Ovary (tissue), 3 donors: ENCODE results near the gene RYR3.

Source experiments
- EP300 ChIP-seq: sonication (generic); formaldehyde crosslinking; IDR thresholded peaks from one replicate; pipeline ENCODE4 v1.6.1; 2017; ENCODE audit warnings: antibody characterized with exemption
- POLR2A ChIP-seq: fragments of 450-650 bp; IDR thresholded peaks from one replicate; pipeline ENCODE4 v1.6.1; 2017; ENCODE audit warnings: antibody characterized with exemption, mild to moderate bottlenecking, moderate library complexity
- TF ChIP-seq, protein P1 (sequence below), 3 donors: fragments of 450-650 bp in 2 of 3; fragments of 200-600 bp in 1 of 3; IDR thresholded peaks; one replicate each; pipeline versions ENCODE4 v1.5.1 to v1.8.0; 2016 to 2022; ENCODE audit warnings: antibody characterized with exemption in 3 of 3, mild to moderate bottlenecking in 1 of 3
- donor health status: DM: no; HTN: no; CAD: no.

DNA sequence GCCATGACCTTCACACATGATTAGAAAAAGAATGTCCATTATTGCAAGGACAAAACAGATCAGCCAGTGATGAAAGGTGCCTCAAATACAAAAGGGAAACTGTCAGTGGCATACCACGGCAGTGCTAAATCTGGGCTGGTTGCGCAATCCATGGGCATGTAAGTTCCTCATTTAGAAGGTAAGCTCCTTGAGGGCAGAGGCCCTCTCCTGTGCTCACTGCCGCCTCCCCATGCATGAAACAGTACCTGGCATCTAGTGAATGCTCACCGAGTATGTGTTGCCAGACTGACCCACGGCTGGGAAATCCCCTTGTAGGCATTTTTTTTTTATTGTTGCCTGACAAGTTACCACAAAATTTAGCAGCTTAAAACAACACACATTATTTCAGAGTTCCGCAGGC, 345.4 kb downstream of the RYR3 start:
- TF ChIP-seq EP300 (no peak), POLR2A (no peak)
- TF ChIP-seq, protein P1, sequence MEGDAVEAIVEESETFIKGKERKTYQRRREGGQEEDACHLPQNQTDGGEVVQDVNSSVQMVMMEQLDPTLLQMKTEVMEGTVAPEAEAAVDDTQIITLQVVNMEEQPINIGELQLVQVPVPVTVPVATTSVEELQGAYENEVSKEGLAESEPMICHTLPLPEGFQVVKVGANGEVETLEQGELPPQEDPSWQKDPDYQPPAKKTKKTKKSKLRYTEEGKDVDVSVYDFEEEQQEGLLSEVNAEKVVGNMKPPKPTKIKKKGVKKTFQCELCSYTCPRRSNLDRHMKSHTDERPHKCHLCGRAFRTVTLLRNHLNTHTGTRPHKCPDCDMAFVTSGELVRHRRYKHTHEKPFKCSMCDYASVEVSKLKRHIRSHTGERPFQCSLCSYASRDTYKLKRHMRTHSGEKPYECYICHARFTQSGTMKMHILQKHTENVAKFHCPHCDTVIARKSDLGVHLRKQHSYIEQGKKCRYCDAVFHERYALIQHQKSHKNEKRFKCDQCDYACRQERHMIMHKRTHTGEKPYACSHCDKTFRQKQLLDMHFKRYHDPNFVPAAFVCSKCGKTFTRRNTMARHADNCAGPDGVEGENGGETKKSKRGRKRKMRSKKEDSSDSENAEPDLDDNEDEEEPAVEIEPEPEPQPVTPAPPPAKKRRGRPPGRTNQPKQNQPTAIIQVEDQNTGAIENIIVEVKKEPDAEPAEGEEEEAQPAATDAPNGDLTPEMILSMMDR (IDR thresholded peaks at IDR 0.05), result no peak
